H9 (cell line): ENCODE results near the gene MAT2A. TPM values are rescaled to one million over a fixed set of nuclear protein-coding genes. Genes with fewer than 3 reads are reported as not detected.

Experiments
- DNase-seq: peaks from one replicate; pipeline ENCODE4 v3.0.0-alpha.2; 2017
- H2AFZ ChIP-seq: one replicate; pipeline ENCODE4 v1.6.1; 2013; ENCODE audit warnings: mild to moderate bottlenecking, low read length, control low read depth, moderate library complexity
- H2AK5ac ChIP-seq: 2 replicates; pipeline ENCODE4 v1.6.1; 2013; ENCODE audit warnings: low read length, control low read depth, mixed read lengths; ENCODE audit not compliant: insufficient read length
- H2BK120ac ChIP-seq: one replicate; pipeline ENCODE4 v1.6.1; 2013; ENCODE audit warnings: low read depth, mild to moderate bottlenecking, low read length, control low read depth, inconsistent platforms; ENCODE audit not compliant: poor library complexity, severe bottlenecking
- H2BK12ac ChIP-seq: 2 replicates; pipeline ENCODE4 v1.6.1; 2013; ENCODE audit warnings: low read length, control low read depth, mixed read lengths, low read depth; ENCODE audit not compliant: insufficient read length
- H2BK15ac ChIP-seq: 2 replicates; pipeline ENCODE4 v1.6.1; 2013; ENCODE audit warnings: low read depth, low read length, control low read depth
- H2BK20ac ChIP-seq: one replicate; pipeline ENCODE4 v1.6.1; 2013; ENCODE audit warnings: low read depth, mild to moderate bottlenecking, low read length, control low read depth, inconsistent platforms; ENCODE audit not compliant: poor library complexity, severe bottlenecking
- H2BK5ac ChIP-seq: 2 replicates; pipeline ENCODE4 v1.6.1; 2013; ENCODE audit warnings: low read length, control low read depth, mixed read lengths; ENCODE audit not compliant: insufficient read length
- H3K14ac ChIP-seq: 2 replicates; pipeline ENCODE4 v1.6.1; 2013; ENCODE audit warnings: low read length, control low read depth; ENCODE audit not compliant: insufficient read depth
- H3K18ac ChIP-seq: 2 replicates; pipeline ENCODE4 v1.6.1; 2013; ENCODE audit warnings: low read depth, mild to moderate bottlenecking, mixed read lengths, low read length, control low read depth; ENCODE audit not compliant: insufficient read length
- H3K23ac ChIP-seq: 2 replicates; pipeline ENCODE4 v1.6.1; 2013; ENCODE audit warnings: low read length, control low read depth, mixed read lengths, low read depth; ENCODE audit not compliant: insufficient read length
- H3K23me2 ChIP-seq: 2 replicates; pipeline ENCODE4 v1.6.1; 2013; ENCODE audit warnings: low read depth, mild to moderate bottlenecking, mixed read lengths, low read length, control low read depth; ENCODE audit not compliant: insufficient read length, poor library complexity, severe bottlenecking
- H3K27ac ChIP-seq: 2 replicates; pipeline ENCODE4 v1.5.1; 2013; ENCODE audit warnings: low read length, control low read depth, mixed read lengths, low read depth; ENCODE audit not compliant: insufficient read length
- H3K27me3 ChIP-seq: 2 replicates; pipeline ENCODE4 v1.6.1; 2013; ENCODE audit warnings: low read length, control low read depth, inconsistent platforms; ENCODE audit not compliant: insufficient read depth
- H3K4ac ChIP-seq: 2 replicates; pipeline ENCODE4 v1.6.1; 2013; ENCODE audit warnings: low read depth, mild to moderate bottlenecking, control low read depth, inconsistent platforms, low read length, moderate library complexity
- H3K4me1 ChIP-seq: 2 replicates; pipeline ENCODE4 v1.6.1; 2013; ENCODE audit warnings: low read length, control low read depth, inconsistent platforms; ENCODE audit not compliant: insufficient read depth
- H3K4me2 ChIP-seq: 2 replicates; pipeline ENCODE4 v1.6.1; 2013; ENCODE audit warnings: low read length, control low read depth, mixed read lengths; ENCODE audit not compliant: insufficient read length, insufficient read depth
- H3K56ac ChIP-seq: 2 replicates; pipeline ENCODE4 v1.6.1; 2013; ENCODE audit warnings: low read depth, mild to moderate bottlenecking, mixed read lengths, low read length, control low read depth; ENCODE audit not compliant: insufficient read length
- H3K79me1 ChIP-seq: 2 replicates; pipeline ENCODE4 v1.6.1; 2013; ENCODE audit warnings: low read depth, mild to moderate bottlenecking, moderate library complexity, low read length, control low read depth, inconsistent platforms; ENCODE audit not compliant: insufficient read depth, poor library complexity, severe bottlenecking
- H3K79me2 ChIP-seq: 2 replicates; pipeline ENCODE4 v1.6.1; 2013; ENCODE audit warnings: low read length, control low read depth, inconsistent platforms; ENCODE audit not compliant: insufficient read depth
- H3K9ac ChIP-seq: 2 replicates; pipeline ENCODE4 v1.6.1; 2013; ENCODE audit warnings: low read length, control low read depth, mixed read lengths; ENCODE audit not compliant: insufficient read length; ENCODE audit errors: extremely low read depth
- H3K9me3 ChIP-seq: one replicate; pipeline ENCODE4 v1.6.1; 2013; ENCODE audit warnings: low read depth, low read length, inconsistent platforms; ENCODE audit not compliant: control insufficient read depth
- H3T11ph ChIP-seq: one replicate; pipeline ENCODE4 v1.6.1; 2013; ENCODE audit warnings: mild to moderate bottlenecking, low read length, control low read depth, inconsistent platforms
- H4K20me1 ChIP-seq: one replicate; pipeline ENCODE4 v1.6.1; 2013; ENCODE audit not compliant: control insufficient read depth, insufficient read length, insufficient read depth
- H4K5ac ChIP-seq: 2 replicates; pipeline ENCODE4 v1.6.1; 2013; ENCODE audit warnings: low read depth, mild to moderate bottlenecking, mixed read lengths, low read length, control low read depth; ENCODE audit not compliant: insufficient read length
- H4K8ac ChIP-seq: replicated peaks from 2 replicates; pipeline ENCODE4 v1.6.1; 2013; ENCODE audit warnings: low read length, control low read depth, mixed read lengths, low read depth; ENCODE audit not compliant: insufficient read length
- H4K91ac ChIP-seq: 2 replicates; pipeline ENCODE4 v1.6.1; 2013; ENCODE audit warnings: low read depth, mild to moderate bottlenecking, moderate library complexity, mixed read lengths, low read length, control low read depth; ENCODE audit not compliant: insufficient read length
- H3K27ac Mint-ChIP-seq, 3 experiments: 2 replicates in 2 of 3; 3 replicates in 1 of 3; pipeline ENCODE4 v1.8.0; 2020 to 2021; ENCODE audit warnings: mixed read lengths in 3 of 3, mild to moderate bottlenecking in 1 of 3, moderate library complexity in 1 of 3
- H3K27me3 Mint-ChIP-seq: 2 replicates; pipeline ENCODE4 v1.8.0; 2021; ENCODE audit warnings: low read depth, mild to moderate bottlenecking, moderate library complexity, mixed read lengths
- H3K36me3 Mint-ChIP-seq, 3 experiments: 2 replicates in 2 of 3; 3 replicates in 1 of 3; pipeline ENCODE4 v1.8.0; 2020 to 2021; ENCODE audit warnings: low read depth in 3 of 3, mixed read lengths in 3 of 3; ENCODE audit not compliant: insufficient read depth in 1 of 3
- H3K4me1 Mint-ChIP-seq, 2 experiments: 2 replicates each; pipeline ENCODE4 v1.8.0; 2020; ENCODE audit warnings: mixed read lengths in 2 of 2
- H3K4me3 Mint-ChIP-seq, 2 experiments: 2 replicates in 1 of 2; 3 replicates in 1 of 2; pipeline ENCODE4 v1.8.0; 2020 to 2021; ENCODE audit warnings: mild to moderate bottlenecking in 2 of 2, mixed read lengths in 2 of 2, moderate library complexity in 1 of 2
- H3K9me3 Mint-ChIP-seq, 2 experiments: 2 replicates in 1 of 2; 3 replicates in 1 of 2; pipeline ENCODE4 v1.8.0; 2020; ENCODE audit warnings: mild to moderate bottlenecking in 2 of 2, mixed read lengths in 2 of 2, moderate library complexity in 1 of 2
- CTCF ChIP-seq: fragments of 200-600 bp; sonication (generic); conservative IDR thresholded peaks from 3 replicates; pipeline ENCODE4 v1.8.0; 2021; ENCODE audit warnings: antibody characterized with exemption, mild to moderate bottlenecking
- WGBS: extraction: QIAGEN DNeasy Blood & Tissue Kit; methylation state at CpG from one replicate; pipeline ENCODE4 v1.1.7; 2013; ENCODE audit warnings: missing lambda C conversion rate, low lambda C conversion rate, mixed read lengths; ENCODE audit not compliant: insufficient read length; ENCODE audit errors: extremely low coverage; 5-methylcytosine and 5-hydroxymethylcytosine counted together
- total RNA-seq: library from RNA; stranded (reverse); gene quantifications from 2 replicates; pipeline ENCODE4 v1.2.1, GENCODE V29; 2021

The MAT2A gene
- total RNA-seq, 1 experiment from 2014 or later = 459 TPM

DNA sequence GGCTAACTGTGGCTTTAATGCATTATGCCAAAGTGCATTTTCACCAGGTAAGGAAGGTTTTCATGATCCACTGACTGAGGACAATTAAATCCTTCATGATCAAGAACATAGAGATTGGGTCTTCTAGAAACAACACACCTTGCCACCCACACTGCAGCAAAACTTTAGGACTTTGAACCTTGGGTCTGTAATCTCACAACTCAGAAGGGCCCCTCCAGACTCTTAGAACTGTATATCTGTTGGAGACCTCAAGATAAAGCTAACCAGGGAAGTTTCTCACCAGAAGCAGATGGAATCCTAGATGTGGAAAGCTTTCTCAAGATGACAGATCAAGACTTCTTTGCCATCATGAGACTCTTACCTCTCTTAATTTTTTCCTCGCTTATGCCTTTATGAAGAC is 42.5 kb upstream of the MAT2A start:
- H3K27me3 Mint-ChIP-seq = no peaks in the 10 kb centered on the region; the same call in 1 of the 2 replicates

More for the DNA sequence above, 42.5 kb upstream of the MAT2A start:
- no peak overlapping the region for H2BK5ac ChIP-seq
- WGBS = no CpG with 5 or more reads among the region's 1 CpG
- no peak overlapping the region for H2AK5ac ChIP-seq
- no peak overlapping the region for H3K56ac ChIP-seq
- Mint-ChIP-seq H3K27ac (no peak overlapping the region), H3K4me3 (no peak overlapping the region), H3K9me3 (peaks cover 0 to 3% of the 10 kb centered on the region in 2 experiments; a peak in 1 of 5 replicates), H3K4me1 (peaks cover 17 to 18% of the 10 kb centered on the region in 2 experiments), H3K36me3 (no peaks in the 10 kb centered on the region)
- H3K27ac ChIP-seq = no peak overlapping the region
- H3K23ac ChIP-seq = no peak overlapping the region
- TF ChIP-seq CTCF = no peak
- 0 out of 2 replicates have a peak, but pooled peaks cover 2% of the 10 kb centered on the region for H3K4me1 ChIP-seq
- H4K20me1 ChIP-seq = no peaks in the 10 kb centered on the region
- no peak overlapping the region for H3K9ac ChIP-seq
- no peaks in the 10 kb centered on the region for H3K9me3 ChIP-seq
- H3K79me2 ChIP-seq = no peaks in the 10 kb centered on the region
- H3K27me3 ChIP-seq = no peaks in the 10 kb centered on the region
- H3K23me2 ChIP-seq = no peaks in the 10 kb centered on the region
- H3T11ph ChIP-seq = no peak overlapping the region
- no peak overlapping the region for H2AFZ ChIP-seq
- no peak overlapping the region for H2BK120ac ChIP-seq
- no peak overlapping the region for H3K4me2 ChIP-seq
- H3K14ac ChIP-seq = no peak overlapping the region
- no peak overlapping the region for H4K5ac ChIP-seq
- H2BK15ac ChIP-seq = no peak overlapping the region
- no peak overlapping the region for H3K18ac ChIP-seq
- no peak for DNase-seq
- H2BK20ac ChIP-seq = no peak overlapping the region
- H3K4ac ChIP-seq = no peak overlapping the region
- no peak overlapping the region for H4K8ac ChIP-seq
- H4K91ac ChIP-seq = no peak overlapping the region
- H2BK12ac ChIP-seq = no peak overlapping the region
- H3K79me1 ChIP-seq = no peaks in the 10 kb centered on the region
